ENCODE measurements around the gene EFR3B. TPM values are rescaled to one million over a fixed set of nuclear protein-coding genes. Genes with fewer than 3 reads are reported as not detected.
A peak's percentile ranks its signal among the peaks of the same experiment; 100 is the strongest.

The EFR3B gene
- total RNA-seq, 2 experiments from 2014 or later, result 0.05 TPM

DNA sequence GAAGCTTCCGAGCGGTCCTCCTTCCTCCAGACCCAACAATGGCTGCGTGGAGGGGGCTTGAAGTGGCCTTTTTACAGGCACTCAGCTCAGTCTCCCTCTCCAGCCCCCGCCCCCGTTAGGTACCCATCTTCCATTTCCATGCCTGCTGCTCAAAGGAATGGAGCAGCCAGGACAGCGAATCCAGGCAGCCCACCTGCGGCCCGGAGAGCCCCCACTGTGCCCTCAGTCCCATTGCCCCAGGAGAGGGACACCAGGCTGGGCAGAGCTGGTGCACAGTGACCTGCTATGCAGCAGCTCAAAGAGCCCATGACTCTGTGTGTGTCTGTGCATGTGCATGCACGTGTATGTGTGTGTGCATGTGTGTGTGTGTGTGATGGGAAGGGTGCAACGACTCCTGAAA, 137.1 kb downstream of the EFR3B start:
- no peak for DNase-seq
- Mint-ChIP-seq H3K36me3 (ENCODE audit: low read depth) (no peaks in the 10 kb centered on the region), H3K27me3 (ENCODE audit: low read depth) (peaks cover 16% of the 10 kb centered on the region), H3K27ac (no peak overlapping the region), H3K9me3 (ENCODE audit: insufficient read depth) (no peaks in the 10 kb centered on the region), H3K4me3 (no peak overlapping the region), H3K4me1 (ENCODE audit: low read depth) (no peaks in the 10 kb centered on the region)
- ChIA-PET CTCF (interaction anchor here (1.0 kb wide), 1 partner anchor 13 kb away, joined by 3 read pairs; no protein-coding TSS in a partner anchor), POLR2A (interaction anchor here (0.5 kb wide), 1 partner anchor 21 kb away, joined by 4 read pairs; no protein-coding TSS in a partner anchor)
- ATAC-seq, result no peak

DNA sequence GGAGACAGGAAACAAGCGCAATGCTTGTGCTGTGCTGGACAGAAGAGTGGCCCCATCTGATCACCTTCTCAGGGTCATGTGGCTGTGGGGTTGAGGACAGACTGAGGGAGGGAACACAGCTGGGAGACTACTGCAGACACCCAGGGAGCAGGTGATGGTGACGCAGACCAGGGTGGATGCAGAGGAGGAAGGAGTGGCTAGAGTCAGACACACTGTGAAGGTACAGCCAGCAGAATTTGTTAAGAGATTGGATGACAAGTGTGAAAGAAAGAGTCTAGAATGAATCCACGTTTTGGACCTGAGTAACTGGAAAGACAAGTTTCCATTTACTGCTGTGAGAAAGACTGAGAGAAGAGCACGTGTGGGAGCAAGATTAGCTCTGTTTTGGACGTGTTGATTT, 142.4 kb downstream of the EFR3B start:
- H3K9me3 Mint-ChIP-seq (ENCODE audit: insufficient read depth), result no peaks in the 10 kb centered on the region
- no peak for ATAC-seq
- POLR2A ChIA-PET, result no interaction called here
- peaks cover 9% of the 10 kb centered on the region for H3K27me3 Mint-ChIP-seq (ENCODE audit: low read depth)
- H3K36me3 Mint-ChIP-seq (ENCODE audit: low read depth), result no peaks in the 10 kb centered on the region
- DNase-seq, result no peak
- no peak overlapping the region for H3K27ac Mint-ChIP-seq
- H3K4me1 Mint-ChIP-seq (ENCODE audit: low read depth), result no peaks in the 10 kb centered on the region
- no peak overlapping the region for H3K4me3 Mint-ChIP-seq
- CTCF ChIA-PET, result no interaction called here

GRCh38 chr2:25187729-25188350, 146.0 kb downstream of the EFR3B start:
- ChIA-PET POLR2A (no interaction called here), CTCF (no interaction called here)
- no peak for DNase-seq
- no peak overlapping the region for H3K27ac Mint-ChIP-seq
- no peak overlapping the region for H3K4me3 Mint-ChIP-seq
- ATAC-seq, result no peak
- H3K27me3 Mint-ChIP-seq (ENCODE audit: low read depth), result peaks cover 5% of the 10 kb centered on the region
- H3K36me3 Mint-ChIP-seq (ENCODE audit: low read depth), result no peaks in the 10 kb centered on the region
- no peaks in the 10 kb centered on the region for H3K4me1 Mint-ChIP-seq (ENCODE audit: low read depth)
- no peaks in the 10 kb centered on the region for H3K9me3 Mint-ChIP-seq (ENCODE audit: insufficient read depth)

DNA sequence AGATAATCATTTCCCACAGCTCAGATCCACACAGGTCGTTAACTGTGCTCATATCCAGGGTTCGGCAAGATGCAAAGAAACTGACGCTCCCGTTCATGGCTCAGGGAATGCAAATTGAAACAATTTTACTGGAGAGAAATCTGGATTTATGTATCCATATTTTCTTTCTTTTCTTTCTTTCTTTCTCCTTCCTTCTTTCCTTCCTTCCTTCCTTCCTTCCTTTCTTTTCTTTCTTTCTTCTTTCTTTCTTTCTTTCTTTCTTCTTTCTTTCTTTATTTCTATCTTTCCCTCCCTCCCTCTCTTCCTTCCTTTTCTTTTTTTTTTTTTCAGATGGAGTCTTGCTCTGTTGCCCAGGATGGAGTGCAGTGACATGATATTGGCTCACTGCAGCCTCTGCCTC, 146.5 kb downstream of the EFR3B start:
- CTCF ChIA-PET, result no interaction called here
- DNase-seq (no peak), ATAC-seq (no peak)
- Mint-ChIP-seq H3K4me3 (no peak overlapping the region), H3K27ac (no peak overlapping the region), H3K4me1 (ENCODE audit: low read depth) (no peaks in the 10 kb centered on the region), H3K36me3 (ENCODE audit: low read depth) (no peaks in the 10 kb centered on the region), H3K27me3 (ENCODE audit: low read depth) (peaks cover 4% of the 10 kb centered on the region), H3K9me3 (ENCODE audit: insufficient read depth) (no peaks in the 10 kb centered on the region)
- POLR2A ChIA-PET, result no interaction called here

DNA sequence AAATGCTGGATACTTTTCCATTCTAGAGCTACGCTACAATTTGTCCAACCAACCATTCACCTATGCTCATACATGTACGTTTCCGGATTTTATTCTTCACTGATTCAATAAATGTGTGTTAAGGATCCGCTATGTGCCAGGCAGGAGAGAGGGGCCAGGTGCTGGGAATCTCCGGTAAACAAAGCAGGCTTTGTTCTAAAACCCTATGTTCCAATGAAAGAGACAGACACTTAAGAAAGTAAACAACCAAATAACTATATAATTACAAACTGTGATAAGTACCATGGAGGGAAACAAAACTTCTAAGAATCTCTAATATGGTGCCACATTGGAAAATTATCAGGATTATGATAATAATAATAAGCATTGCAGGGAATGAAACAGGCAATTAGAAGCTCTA, 148.7 kb downstream of the EFR3B start:
- Mint-ChIP-seq H3K36me3 (ENCODE audit: low read depth) (no peaks in the 10 kb centered on the region), H3K27me3 (ENCODE audit: low read depth) (peaks cover 3% of the 10 kb centered on the region), H3K4me1 (ENCODE audit: low read depth) (no peaks in the 10 kb centered on the region), H3K27ac (no peak overlapping the region), H3K4me3 (no peak overlapping the region), H3K9me3 (ENCODE audit: insufficient read depth) (no peaks in the 10 kb centered on the region)
- CTCF ChIA-PET, result interaction anchor here (1.5 to 1.7 kb wide), 2 partner anchors 24 to 215 kb away, joined by 3 to 4 read pairs; no protein-coding TSS in a partner anchor
- POLR2A ChIA-PET, result no interaction called here
- DNase-seq (no peak), ATAC-seq (no peak)

DNA sequence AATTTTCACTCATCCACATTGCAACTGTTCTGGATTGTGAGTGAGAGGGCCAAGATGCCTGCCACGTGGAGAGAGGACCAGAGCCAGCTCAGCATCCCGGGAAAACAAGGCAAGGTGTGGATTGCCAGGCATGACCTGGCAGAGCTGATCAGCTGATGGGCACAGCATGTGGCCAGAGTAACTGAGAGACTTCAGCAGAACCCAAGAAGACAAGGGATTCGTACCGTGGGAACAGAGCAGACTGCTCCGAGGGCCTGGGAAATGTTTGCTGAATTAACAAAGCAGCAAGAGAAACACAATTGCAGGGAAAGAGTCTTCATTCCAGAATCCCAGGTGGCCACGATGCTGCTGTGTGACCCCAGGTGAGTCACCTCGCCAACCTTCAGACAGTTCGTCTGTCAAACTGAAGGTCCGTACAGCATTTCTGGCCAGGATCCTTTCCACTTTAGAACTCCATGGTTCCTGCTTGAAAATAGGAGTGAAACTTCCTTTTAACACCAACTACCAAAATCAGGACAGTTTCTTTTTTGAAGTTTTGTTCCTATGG, 152.8 kb downstream of the EFR3B start:
- ATAC-seq (no peak), DNase-seq (no peak)
- Mint-ChIP-seq H3K36me3 (ENCODE audit: low read depth) (no peaks in the 10 kb centered on the region), H3K9me3 (ENCODE audit: insufficient read depth) (no peaks in the 10 kb centered on the region), H3K27ac (no peak overlapping the region), H3K4me3 (no peak overlapping the region), H3K27me3 (ENCODE audit: low read depth) (peaks cover 5% of the 10 kb centered on the region), H3K4me1 (ENCODE audit: low read depth) (peaks cover 2% of the 10 kb centered on the region)
- ChIA-PET POLR2A (no interaction called here), CTCF (interaction anchor here (1.6 to 4.9 kb wide), 4 partner anchors 13 to 219 kb away, joined by 4 to 80 read pairs (median 34); partner anchors contain the start of gene POMC)

DNA sequence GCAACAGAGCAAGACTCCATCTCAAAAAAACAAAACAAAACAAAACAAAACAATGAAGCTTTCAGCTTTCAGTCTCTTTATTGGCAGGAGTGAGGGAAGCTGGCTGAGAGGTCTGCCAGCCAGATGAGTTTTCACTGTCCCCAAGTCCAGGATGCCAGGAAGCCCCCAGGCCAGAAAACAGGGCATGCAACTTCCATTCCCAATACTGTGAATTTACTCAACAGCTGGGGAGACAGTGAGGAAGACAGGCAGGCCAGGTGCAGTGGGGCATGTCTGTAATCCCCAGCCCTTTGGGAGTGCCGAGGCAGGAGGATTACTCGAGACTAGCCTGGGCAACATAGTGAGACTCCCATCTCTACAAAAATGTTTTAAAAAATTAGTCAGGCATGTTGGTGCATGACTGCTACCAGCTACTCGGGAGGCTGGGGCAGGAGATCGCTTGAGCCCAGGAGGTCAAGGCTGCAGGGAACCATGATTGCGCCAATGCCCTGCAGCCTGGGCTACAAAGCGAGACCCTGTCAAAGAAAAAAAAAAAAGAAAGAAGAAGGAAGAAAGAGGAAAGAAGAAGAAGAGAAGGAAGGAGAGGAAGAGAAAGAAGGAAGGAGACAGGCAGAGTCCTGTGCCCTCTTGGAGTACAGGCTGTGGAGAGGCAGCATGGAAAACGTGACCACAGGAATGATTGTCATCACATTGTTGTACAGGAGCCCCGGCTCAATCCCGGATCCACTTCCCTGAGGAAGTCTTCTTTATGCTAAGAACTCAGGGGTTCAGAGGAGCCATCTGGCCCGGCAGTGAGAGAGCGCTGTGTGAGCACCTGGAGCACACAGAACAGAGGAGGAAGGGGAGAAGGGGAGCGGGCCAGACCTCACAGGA, 155.7 kb downstream of the EFR3B start:
- ATAC-seq (no peak), DNase-seq (no peak)
- Mint-ChIP-seq H3K27ac (no peak overlapping the region), H3K4me1 (ENCODE audit: low read depth) (peaks cover 13% of the 10 kb centered on the region), H3K9me3 (ENCODE audit: insufficient read depth) (no peaks in the 10 kb centered on the region), H3K27me3 (ENCODE audit: low read depth) (peaks cover 5% of the 10 kb centered on the region), H3K4me3 (no peak overlapping the region), H3K36me3 (ENCODE audit: low read depth) (no peaks in the 10 kb centered on the region)
- ChIA-PET POLR2A (no interaction called here), CTCF (interaction anchor here (0.8 to 4.9 kb wide), 8 partner anchors 14 to 225 kb away, joined by 3 to 80 read pairs (median 6); partner anchors contain the start of genes EFR3B and POMC)

GRCh38 chr2:25198209-25198525, 156.3 kb downstream of the EFR3B start:
- POLR2A ChIA-PET, result no interaction called here
- no peak overlapping the region for H3K4me3 Mint-ChIP-seq
- CTCF ChIA-PET, result interaction anchor here (3.5 to 4.0 kb wide), 2 partner anchors 69 to 223 kb away, joined by 30 to 39 read pairs; no protein-coding TSS in a partner anchor
- H3K27me3 Mint-ChIP-seq (ENCODE audit: low read depth), result peaks cover 5% of the 10 kb centered on the region
- peaks cover 15% of the 10 kb centered on the region for H3K4me1 Mint-ChIP-seq (ENCODE audit: low read depth)
- ATAC-seq, result no peak
- H3K36me3 Mint-ChIP-seq (ENCODE audit: low read depth), result no peaks in the 10 kb centered on the region
- no peaks in the 10 kb centered on the region for H3K9me3 Mint-ChIP-seq (ENCODE audit: insufficient read depth)
- no peak for DNase-seq
- no peak overlapping the region for H3K27ac Mint-ChIP-seq

DNA sequence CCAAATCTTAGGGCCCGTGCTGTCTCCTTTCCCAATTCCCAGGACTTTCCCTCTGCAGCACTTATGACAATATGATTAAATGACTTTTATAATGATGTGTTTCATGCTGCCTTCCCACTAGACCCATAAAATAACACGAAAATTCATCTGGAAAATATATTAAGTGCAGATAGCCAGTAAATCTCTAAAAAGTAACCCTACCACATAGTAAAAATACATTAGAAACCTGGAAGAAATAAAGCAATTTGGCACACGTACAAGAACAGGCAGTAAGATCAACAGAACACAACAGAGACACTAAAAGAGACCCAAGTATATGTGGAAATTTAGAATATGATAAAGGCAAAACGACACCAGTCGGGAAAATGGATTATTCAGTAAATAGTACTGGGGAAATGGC, 156.7 kb downstream of the EFR3B start:
- H3K27me3 Mint-ChIP-seq (ENCODE audit: low read depth), result peaks cover 5% of the 10 kb centered on the region
- ATAC-seq (no peak), DNase-seq (no peak)
- H3K27ac Mint-ChIP-seq, result no peak overlapping the region
- CTCF ChIA-PET, result no interaction called here
- POLR2A ChIA-PET, result no interaction called here
- no peak overlapping the region for H3K4me3 Mint-ChIP-seq
- no peaks in the 10 kb centered on the region for H3K9me3 Mint-ChIP-seq (ENCODE audit: insufficient read depth)
- H3K36me3 Mint-ChIP-seq (ENCODE audit: low read depth), result no peaks in the 10 kb centered on the region
- H3K4me1 Mint-ChIP-seq (ENCODE audit: low read depth), result peaks cover 19% of the 10 kb centered on the region

GRCh38 chr2:25201265-25201664, 159.4 kb downstream of the EFR3B start:
- Mint-ChIP-seq H3K27me3 (ENCODE audit: low read depth) (peaks cover 4% of the 10 kb centered on the region), H3K9me3 (ENCODE audit: insufficient read depth) (no peaks in the 10 kb centered on the region), H3K4me3 (no peak overlapping the region), H3K4me1 (ENCODE audit: low read depth) (peaks cover 19% of the 10 kb centered on the region), H3K36me3 (ENCODE audit: low read depth) (no peaks in the 10 kb centered on the region), H3K27ac (no peak overlapping the region)
- ChIA-PET CTCF (no interaction called here), POLR2A (no interaction called here)
- ATAC-seq (no peak), DNase-seq (no peak)

DNA sequence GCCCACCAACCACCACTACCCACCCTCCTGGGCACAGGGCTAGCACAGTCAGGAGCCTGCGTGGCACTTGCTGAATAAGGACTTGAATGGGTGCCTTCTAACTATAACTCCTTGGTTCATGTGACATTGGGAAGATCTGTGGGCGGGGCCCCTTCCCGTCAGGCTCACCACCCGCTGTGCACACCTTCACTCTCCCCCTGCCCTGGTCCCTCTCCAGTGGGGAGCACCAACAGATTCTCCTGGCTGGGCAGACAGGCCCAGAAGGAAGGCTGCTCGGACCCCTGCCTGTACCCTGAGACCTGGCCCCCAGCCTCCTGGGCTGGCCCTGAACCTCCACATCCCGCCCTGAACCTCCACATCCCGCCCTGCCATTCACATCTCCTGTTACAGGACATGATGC, 159.9 kb downstream of the EFR3B start:
- no peak overlapping the region for H3K27ac Mint-ChIP-seq
- CTCF ChIA-PET, result no interaction called here
- H3K9me3 Mint-ChIP-seq (ENCODE audit: insufficient read depth), result no peaks in the 10 kb centered on the region
- H3K27me3 Mint-ChIP-seq (ENCODE audit: low read depth), result peaks cover 4% of the 10 kb centered on the region
- DNase-seq, result no peak
- no peak overlapping the region for H3K4me3 Mint-ChIP-seq
- H3K36me3 Mint-ChIP-seq (ENCODE audit: low read depth), result no peaks in the 10 kb centered on the region
- POLR2A ChIA-PET, result no interaction called here
- peaks cover 22% of the 10 kb centered on the region for H3K4me1 Mint-ChIP-seq (ENCODE audit: low read depth)
- no peak for ATAC-seq

GRCh38 chr2:25202275-25202674, 160.4 kb downstream of the EFR3B start:
- H3K36me3 Mint-ChIP-seq (ENCODE audit: low read depth), result no peaks in the 10 kb centered on the region
- ATAC-seq (peak; percentile 43), DNase-seq (no peak)
- POLR2A ChIA-PET, result no interaction called here
- peak overlapping the region; percentile 20 for H3K27ac Mint-ChIP-seq
- peaks cover 27% of the 10 kb centered on the region for H3K4me1 Mint-ChIP-seq (ENCODE audit: low read depth)
- CTCF ChIA-PET, result no interaction called here
- no peaks in the 10 kb centered on the region for H3K9me3 Mint-ChIP-seq (ENCODE audit: insufficient read depth)
- peaks cover 4% of the 10 kb centered on the region for H3K27me3 Mint-ChIP-seq (ENCODE audit: low read depth)
- H3K4me3 Mint-ChIP-seq, result no peak overlapping the region
